H1 (cell line): ENCODE results near the gene SIPA1L3.

Experiments used
- CHD2 ChIP-seq: IDR thresholded peaks from 2 replicates; pipeline ENCODE4 v1.6.1; 2012; ENCODE audit warnings: low read length, improper control_type of control experiment
- HDAC2 ChIP-seq, 2 experiments: fragments of 300-600 bp in 1 of 2; sonication (generic) in 1 of 2; IDR thresholded peaks; 2 replicates each; pipeline ENCODE4 v1.6.1; 2011 to 2012; ENCODE audit warnings: low read depth in 2 of 2, low read length in 2 of 2, mild to moderate bottlenecking in 2 of 2, moderate library complexity in 2 of 2, borderline replicate concordance in 1 of 2, inconsistent platforms in 1 of 2
- RBBP5 ChIP-seq: IDR thresholded peaks from 2 replicates; pipeline ENCODE4 v1.7.1; 2012; ENCODE audit warnings: low read depth, mild to moderate bottlenecking, inconsistent platforms, low read length, moderate library complexity, borderline replicate concordance
- SP2 ChIP-seq: IDR thresholded peaks from 2 replicates; pipeline ENCODE4 v1.6.1; 2012; ENCODE audit warnings: mild to moderate bottlenecking, low read length, inconsistent platforms
- TAF1 ChIP-seq: IDR thresholded peaks from 2 replicates; pipeline ENCODE4 v1.6.1; 2011; ENCODE audit warnings: mild to moderate bottlenecking, low read depth, low read length
- USF2 ChIP-seq: IDR thresholded peaks from 2 replicates; pipeline ENCODE4 v1.6.1; 2011; ENCODE audit warnings: low read length, improper control_type of control experiment
- ZNF274 ChIP-seq: IDR thresholded peaks from 2 replicates; pipeline ENCODE4 v1.7.0; 2012; ENCODE audit warnings: low read length, borderline replicate concordance; ENCODE audit errors: extremely low read depth
- TF ChIP-seq, protein P1 (sequence below), 3 experiments: IDR thresholded peaks; 1 replicate in 2 of 3; 2 replicates in 1 of 3; pipeline versions ENCODE4 v1.5.1 to v1.6.1; 2011; ENCODE audit warnings: low read length in 3 of 3, mild to moderate bottlenecking in 3 of 3, inconsistent platforms in 2 of 3, low read depth in 1 of 3, moderate library complexity in 1 of 3; ENCODE audit not compliant: insufficient read depth in 1 of 3; ENCODE audit errors: control extremely low read depth in 1 of 3

DNA sequence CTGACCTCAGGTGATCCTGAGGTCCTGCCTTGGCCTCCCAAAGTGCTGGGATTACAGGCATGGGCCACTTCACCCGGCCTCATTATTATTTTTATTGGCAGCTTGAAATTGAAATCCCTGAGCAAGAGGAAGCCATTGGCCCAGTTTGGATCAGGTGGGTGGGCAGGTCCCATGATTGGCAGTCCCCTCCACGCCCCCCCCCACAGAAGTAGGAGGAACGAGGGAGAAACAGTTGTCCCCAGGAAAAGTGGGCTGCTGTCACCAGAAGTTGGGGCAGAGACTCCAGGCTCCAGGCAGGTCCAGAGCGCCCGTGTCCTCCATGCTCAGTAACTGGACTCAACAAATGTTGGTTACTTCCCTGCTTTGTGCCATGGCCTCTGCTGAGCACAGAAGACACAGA, 70.4 kb downstream of the SIPA1L3 start:
- TF ChIP-seq, protein P1, sequence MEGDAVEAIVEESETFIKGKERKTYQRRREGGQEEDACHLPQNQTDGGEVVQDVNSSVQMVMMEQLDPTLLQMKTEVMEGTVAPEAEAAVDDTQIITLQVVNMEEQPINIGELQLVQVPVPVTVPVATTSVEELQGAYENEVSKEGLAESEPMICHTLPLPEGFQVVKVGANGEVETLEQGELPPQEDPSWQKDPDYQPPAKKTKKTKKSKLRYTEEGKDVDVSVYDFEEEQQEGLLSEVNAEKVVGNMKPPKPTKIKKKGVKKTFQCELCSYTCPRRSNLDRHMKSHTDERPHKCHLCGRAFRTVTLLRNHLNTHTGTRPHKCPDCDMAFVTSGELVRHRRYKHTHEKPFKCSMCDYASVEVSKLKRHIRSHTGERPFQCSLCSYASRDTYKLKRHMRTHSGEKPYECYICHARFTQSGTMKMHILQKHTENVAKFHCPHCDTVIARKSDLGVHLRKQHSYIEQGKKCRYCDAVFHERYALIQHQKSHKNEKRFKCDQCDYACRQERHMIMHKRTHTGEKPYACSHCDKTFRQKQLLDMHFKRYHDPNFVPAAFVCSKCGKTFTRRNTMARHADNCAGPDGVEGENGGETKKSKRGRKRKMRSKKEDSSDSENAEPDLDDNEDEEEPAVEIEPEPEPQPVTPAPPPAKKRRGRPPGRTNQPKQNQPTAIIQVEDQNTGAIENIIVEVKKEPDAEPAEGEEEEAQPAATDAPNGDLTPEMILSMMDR (IDR thresholded peaks at IDR 0.05; ENCODE audit: control extremely low read depth in 1 of 3, insufficient read depth in 1 of 3, low read depth in 1 of 3, low read length in 3 of 3) = no peak
- TF ChIP-seq USF2 (no peak), HDAC2 (IDR thresholded peaks at IDR 0.05; ENCODE audit: borderline replicate concordance in 1 of 2, low read depth in 2 of 2, low read length in 2 of 2) (no peak), TAF1 (no peak), CHD2 (no peak), SP2 (no peak), RBBP5 (no peak), ZNF274 (no peak)
